DOHH2 (cell line): Measurements from ENCODE around the gene IFT22.

Experiments
- CTCF ChIP-seq: fragments of 200-600 bp; sonication (generic); IDR thresholded peaks from one replicate; pipeline ENCODE4 v1.5.1; 2014; ENCODE audit warnings: antibody characterized with exemption, mild to moderate bottlenecking, low read depth, low read length; ENCODE audit not compliant: poor library complexity, severe bottlenecking
- EZH2phosphoT487 ChIP-seq: fragments of 200-600 bp; sonication (generic); IDR thresholded peaks from 2 replicates; pipeline ENCODE4 v1.6.1; 2017; ENCODE audit warnings: borderline replicate concordance, mild to moderate bottlenecking, antibody characterized with exemption, low read length, moderate library complexity, mixed read lengths

- TF ChIP-seq CTCF (no peak), EZH2phosphoT487 (no peak)
Observed at GRCh38 chr7:101368422-101369165, 47.0 kb upstream of the IFT22 start.
